ENCODE data around the gene CADM1.

Gene CADM1

GRCh38 chr11:115347106-115347505 is 157.1 kb downstream of the CADM1 start:
- DNase-seq, result no peak

- DNase-seq, result no peak
Observed at GRCh38 chr11:115345840-115346239, 158.4 kb downstream of the CADM1 start.

- DNase-seq, result no peak
Observed at GRCh38 chr11:115345361-115345760, 158.9 kb downstream of the CADM1 start.

- DNase-seq, result no peak
Observed at GRCh38 chr11:115344846-115345245, 159.4 kb downstream of the CADM1 start.

GRCh38 chr11:115342142-115342541 is 162.1 kb downstream of the CADM1 start:
- no peak for DNase-seq

GRCh38 chr11:115340874-115341273 is 163.3 kb downstream of the CADM1 start:
- DNase-seq, result no peak

GRCh38 chr11:115338476-115338875 is 165.7 kb downstream of the CADM1 start:
- DNase-seq, result no peak

GRCh38 chr11:115334932-115335788 is 169.1 kb downstream of the CADM1 start:
- no peak for DNase-seq

GRCh38 chr11:115333949-115334348 is 170.3 kb downstream of the CADM1 start:
- no peak for DNase-seq

- peak; percentile 41 for DNase-seq
Observed at GRCh38 chr11:115333121-115333520, 171.1 kb downstream of the CADM1 start.

- no peak for DNase-seq
Observed at GRCh38 chr11:115330684-115331482, 173.3 kb downstream of the CADM1 start.

- no peak for DNase-seq
Observed at GRCh38 chr11:115326526-115326925, 177.7 kb downstream of the CADM1 start.

GRCh38 chr11:115325523-115325922 is 178.7 kb downstream of the CADM1 start:
- no peak for DNase-seq

GRCh38 chr11:115324581-115325432 is 179.4 kb downstream of the CADM1 start:
- DNase-seq, result peak; percentile 31

- no peak for DNase-seq
Observed at GRCh38 chr11:115322553-115323203, 181.5 kb downstream of the CADM1 start.

- DNase-seq, result no peak
Observed at GRCh38 chr11:115321605-115322289, 182.5 kb downstream of the CADM1 start.

GRCh38 chr11:115317277-115318185 is 186.7 kb downstream of the CADM1 start:
- DNase-seq, result no peak

GRCh38 chr11:115316696-115317095 is 187.5 kb downstream of the CADM1 start:
- DNase-seq, result no peak

GRCh38 chr11:115314330-115314920 is 189.8 kb downstream of the CADM1 start:
- DNase-seq, result no peak

GRCh38 chr11:115313224-115313838 is 190.9 kb downstream of the CADM1 start:
- DNase-seq, result no peak

Measured in NCI-H226 (cell line).